GM21423 (cell line): ENCODE results near the gene MPDZ.
"Not testable (repeated sequence)": the region's sequence is repeated elsewhere in the genome, so short reads cannot be mapped to it uniquely, and the experiment has no call there.

Experiments
- ATAC-seq: cut with Tn5 transposase; IDR thresholded peaks from one replicate; pipeline ENCODE4 v1.9.1; 2021; ENCODE audit warnings: mild to moderate bottlenecking, moderate library complexity; ENCODE audit not compliant: unreplicated experiment

The MPDZ gene

GRCh38 chr9:13268469-13268868 lies 11.0 kb downstream of the MPDZ start:
- no peak for ATAC-seq

- ATAC-seq = no peak
Measured at GRCh38 chr9:13267743-13268142, 11.7 kb downstream of the MPDZ start.

GRCh38 chr9:13266167-13266566 lies 13.3 kb downstream of the MPDZ start:
- ATAC-seq = no peak

GRCh38 chr9:13264788-13265187 lies 14.7 kb downstream of the MPDZ start:
- ATAC-seq = no peak

GRCh38 chr9:13263511-13263910 lies 16.0 kb downstream of the MPDZ start:
- ATAC-seq = no peak

GRCh38 chr9:13252852-13253251 lies 26.6 kb downstream of the MPDZ start:
- no peak for ATAC-seq

- no peak for ATAC-seq
Measured at GRCh38 chr9:13244181-13244580, 35.3 kb downstream of the MPDZ start.

- ATAC-seq = no peak
Measured at GRCh38 chr9:13241283-13241682, 38.2 kb downstream of the MPDZ start.

- ATAC-seq = no peak
Measured at GRCh38 chr9:13239660-13240059, 39.8 kb downstream of the MPDZ start.

GRCh38 chr9:13239208-13239607 lies 40.3 kb downstream of the MPDZ start:
- ATAC-seq = no peak

GRCh38 chr9:13234932-13235331 lies 44.6 kb downstream of the MPDZ start:
- no peak for ATAC-seq

GRCh38 chr9:13228431-13228830 lies 51.1 kb downstream of the MPDZ start:
- ATAC-seq = no peak

- ATAC-seq = no peak
Measured at GRCh38 chr9:13224366-13224765, 55.1 kb downstream of the MPDZ start.

GRCh38 chr9:13222733-13223132 lies 56.8 kb downstream of the MPDZ start:
- not testable (repeated sequence) for ATAC-seq

GRCh38 chr9:13221741-13222140 lies 57.8 kb downstream of the MPDZ start:
- ATAC-seq = no peak

GRCh38 chr9:13220837-13221236 lies 58.7 kb downstream of the MPDZ start:
- ATAC-seq = no peak

GRCh38 chr9:13215791-13216554 lies 63.5 kb downstream of the MPDZ start:
- ATAC-seq = no peak

GRCh38 chr9:13213998-13214397 lies 65.5 kb downstream of the MPDZ start:
- no peak for ATAC-seq

GRCh38 chr9:13213337-13213736 lies 66.2 kb downstream of the MPDZ start:
- no peak for ATAC-seq

GRCh38 chr9:13210306-13210705 lies 69.2 kb downstream of the MPDZ start:
- ATAC-seq = no peak

GRCh38 chr9:13209498-13209897 lies 70.0 kb downstream of the MPDZ start:
- no peak for ATAC-seq

- no peak for ATAC-seq
Measured at GRCh38 chr9:13205824-13206223, 73.7 kb downstream of the MPDZ start.

GRCh38 chr9:13190040-13190439 lies 89.5 kb downstream of the MPDZ start:
- ATAC-seq = no peak
